Stimulated activated CD4-positive, alpha-beta T cell treated with anti-CD3 and anti-CD28 coated beads, Interleukin-12 subunit alpha, Interleukin-12 subunit beta, amount 100 ng/mL, for 4 hours (primary cell): ENCODE measurements around the gene GLDN.
"Not testable (repeated sequence)": the region's sequence is repeated elsewhere in the genome, so short reads cannot be mapped to it uniquely, and the experiment has no call there.

Experiments
- DNase-seq: peaks from one replicate; pipeline ENCODE4 v3.0.0-alpha.2; 2020

GLDN gene

DNA sequence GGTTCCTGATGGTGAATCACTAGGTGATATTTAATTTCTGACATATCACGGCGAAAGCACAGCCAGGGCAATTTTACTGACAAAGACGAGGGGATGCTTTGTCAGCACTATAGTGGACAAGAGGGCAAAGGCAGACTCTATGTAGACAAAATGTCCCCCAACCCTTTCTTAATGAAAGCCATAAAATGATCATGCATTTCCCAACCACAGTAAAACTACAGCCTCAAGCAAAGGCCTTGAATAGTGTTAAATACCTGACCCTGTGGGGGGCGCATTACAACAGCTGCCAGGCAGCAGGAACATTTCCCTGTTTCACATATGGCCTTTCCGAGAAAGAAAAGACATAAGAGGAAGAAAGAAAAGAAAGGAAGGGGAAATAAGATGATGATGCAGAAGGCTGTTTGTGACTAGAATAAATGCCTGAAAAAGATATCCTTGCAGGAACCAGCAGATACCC lies 49.5 kb downstream of the GLDN start:
- no peak for DNase-seq

- DNase-seq: no peak
These were observed 55.5 kb downstream of the GLDN start for GRCh38 chr15:51396921-51397320.

DNA sequence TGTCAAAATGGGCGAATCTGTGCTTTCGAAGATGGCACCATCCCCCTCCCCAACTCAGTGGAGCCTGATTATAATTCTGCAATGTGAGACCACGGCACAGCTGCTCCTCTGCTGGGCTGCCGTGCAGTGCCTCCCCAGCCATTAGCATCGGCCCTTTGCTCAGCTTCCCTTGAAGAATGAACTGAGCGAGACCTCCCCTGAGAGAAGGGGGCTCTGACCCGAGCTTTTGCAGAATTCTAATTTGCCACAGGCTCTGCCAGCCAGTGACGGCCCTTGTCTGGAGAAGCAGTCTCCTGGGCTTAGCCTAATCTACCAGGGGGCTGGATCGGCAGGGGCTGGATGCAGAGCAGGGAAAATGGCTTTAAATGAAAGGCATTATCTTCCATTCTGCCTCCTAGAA lies 57.2 kb downstream of the GLDN start:
- DNase-seq: no peak

DNA sequence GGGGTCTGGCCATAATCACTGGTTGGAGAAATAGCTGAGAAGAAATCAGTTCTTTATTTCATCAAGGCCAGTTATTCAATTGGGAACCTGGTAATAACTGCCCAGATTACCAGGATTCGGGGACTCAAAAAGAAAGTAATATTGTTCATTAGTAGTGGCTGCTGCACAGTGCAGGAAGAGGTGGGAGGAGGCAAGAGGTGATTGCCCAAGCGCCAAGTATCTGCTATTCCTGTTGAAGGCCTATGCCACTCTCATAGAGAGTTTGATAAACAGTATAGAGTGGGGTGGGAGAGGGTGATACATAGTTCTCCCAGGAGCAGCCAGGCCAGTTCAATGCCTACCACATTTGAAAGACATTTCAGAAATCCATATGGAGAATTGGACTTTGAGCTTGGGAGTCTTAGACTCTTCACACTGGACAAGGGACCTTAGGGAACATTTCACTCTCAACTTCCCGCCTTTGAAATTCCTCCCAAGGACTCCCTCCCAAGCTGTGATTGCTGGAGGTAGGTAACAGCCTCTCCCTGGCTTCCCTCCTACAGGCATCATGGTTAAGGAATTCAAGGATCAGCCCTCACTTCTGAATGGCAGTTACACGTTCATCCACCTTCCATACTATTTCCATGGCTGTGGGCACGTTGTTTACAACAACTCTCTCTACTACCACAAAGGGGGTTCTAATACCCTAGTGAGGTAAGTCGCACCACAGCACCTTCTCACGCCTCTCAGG lies 59.8 kb downstream of the GLDN start:
- DNase-seq: no peak

GRCh38 chr15:51401872-51402517 lies 60.5 kb downstream of the GLDN start:
- DNase-seq: no peak

- DNase-seq: no peak
These were observed 61.8 kb downstream of the GLDN start for GRCh38 chr15:51403072-51403878.

GRCh38 chr15:51403946-51404695 lies 62.7 kb downstream of the GLDN start:
- no peak for DNase-seq

DNA sequence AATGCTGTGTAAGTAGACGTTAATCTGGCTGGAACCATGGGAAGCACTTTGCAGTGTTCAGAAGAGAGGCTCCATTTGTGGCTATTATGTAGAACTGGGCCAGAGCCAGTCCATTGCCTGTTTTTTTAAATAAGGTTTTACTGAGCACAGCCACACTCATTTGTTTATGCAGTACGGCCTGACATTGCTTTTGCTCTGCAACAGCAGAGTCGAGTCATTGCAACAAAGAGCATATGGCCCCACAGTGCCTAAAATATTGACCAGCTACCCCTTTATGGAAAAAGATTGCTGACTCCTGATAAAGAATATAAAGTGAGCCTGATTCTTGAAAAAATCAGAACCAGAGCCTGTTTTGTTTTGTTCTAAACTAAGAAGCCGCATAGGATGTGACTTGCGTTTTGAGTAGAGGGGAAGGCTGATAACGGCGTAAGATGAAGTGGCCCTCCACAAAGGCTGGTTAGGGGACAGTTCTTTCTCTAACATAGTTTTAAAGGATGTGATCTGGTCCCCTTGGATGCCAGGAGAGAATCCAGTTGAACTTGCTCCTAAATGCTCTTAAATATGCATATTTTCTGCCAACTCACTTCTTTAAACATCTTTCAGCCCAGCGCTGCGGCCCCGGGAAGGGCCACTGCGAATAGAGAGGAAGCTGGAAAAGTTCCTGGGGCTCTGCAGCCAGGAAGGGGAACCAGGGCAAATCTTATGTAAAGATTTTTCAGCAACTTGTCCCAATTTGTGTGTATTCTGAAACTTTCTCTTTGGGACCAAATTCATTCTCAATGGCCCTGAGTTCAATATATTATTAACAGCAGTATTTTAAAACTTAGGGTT lies 64.5 kb downstream of the GLDN start:
- DNase-seq: no peak

GRCh38 chr15:51414256-51414860 lies 72.9 kb downstream of the GLDN start:
- DNase-seq: no peak

GRCh38 chr15:51416129-51416528 lies 74.7 kb downstream of the GLDN start:
- DNase-seq: no peak

DNA sequence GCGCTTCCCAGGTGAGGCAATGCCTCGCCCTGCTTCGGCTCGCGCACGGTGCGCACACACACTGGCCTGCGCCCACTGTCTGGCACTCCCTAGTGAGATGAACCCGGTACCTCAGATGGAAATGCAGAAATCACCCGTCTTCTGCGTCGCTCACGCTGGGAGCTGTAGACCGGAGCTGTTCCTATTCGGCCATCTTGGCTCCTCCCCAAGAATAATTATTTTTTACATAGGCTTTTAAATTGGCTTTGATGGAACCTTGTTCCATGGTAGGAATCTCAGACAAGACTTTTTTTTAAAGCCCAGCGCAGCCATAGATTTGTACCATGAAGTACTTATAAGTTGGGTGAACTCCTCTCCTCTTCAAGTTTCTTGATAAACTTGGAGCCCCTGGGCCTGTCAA lies 81.6 kb downstream of the GLDN start:
- not testable (repeated sequence) for DNase-seq

DNA sequence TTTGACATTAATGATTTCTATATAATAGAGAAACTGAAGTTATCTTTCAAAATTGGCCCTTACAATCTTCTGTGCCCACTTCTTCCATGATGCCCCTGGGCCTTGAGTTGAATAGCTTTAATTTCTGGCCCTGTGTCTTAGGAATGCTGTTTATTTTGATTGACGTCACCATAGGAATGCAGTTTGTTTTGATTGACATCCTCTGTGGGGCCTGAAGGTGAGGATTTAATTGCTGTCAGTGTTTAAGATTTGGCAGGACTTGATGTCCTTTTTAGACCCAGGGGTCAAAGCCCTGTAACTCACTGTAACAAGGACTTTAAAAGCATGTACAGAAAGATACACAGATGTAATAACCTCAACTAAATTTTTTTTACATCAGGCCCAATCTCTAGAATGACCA lies 83.3 kb downstream of the GLDN start:
- DNase-seq: no peak

DNA sequence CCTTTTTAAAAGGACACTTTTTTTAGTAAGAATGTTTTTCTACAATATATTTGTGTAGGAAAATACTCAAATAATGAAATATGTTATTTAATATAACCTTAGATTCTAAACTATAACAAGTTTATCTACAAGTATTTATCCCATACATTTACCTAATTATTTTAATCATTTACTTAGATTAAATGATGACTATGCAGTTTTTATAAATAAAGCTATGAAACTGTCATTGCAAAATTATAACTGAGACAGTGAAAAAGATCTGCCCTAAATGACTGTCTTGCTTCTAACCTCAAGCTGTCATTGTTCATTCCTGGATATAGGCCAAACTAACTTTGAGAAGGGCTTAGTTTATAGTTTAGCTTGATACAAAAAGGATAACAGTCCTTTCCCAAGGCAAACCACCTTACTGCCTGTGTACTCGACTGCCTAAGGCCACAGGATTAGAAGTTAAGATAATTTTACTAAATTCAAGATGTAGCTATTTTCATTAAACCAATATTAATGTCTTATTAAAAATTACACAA lies 84.1 kb downstream of the GLDN start:
- no peak for DNase-seq

GRCh38 chr15:51438526-51438925 lies 97.1 kb downstream of the GLDN start:
- DNase-seq: no peak

DNA sequence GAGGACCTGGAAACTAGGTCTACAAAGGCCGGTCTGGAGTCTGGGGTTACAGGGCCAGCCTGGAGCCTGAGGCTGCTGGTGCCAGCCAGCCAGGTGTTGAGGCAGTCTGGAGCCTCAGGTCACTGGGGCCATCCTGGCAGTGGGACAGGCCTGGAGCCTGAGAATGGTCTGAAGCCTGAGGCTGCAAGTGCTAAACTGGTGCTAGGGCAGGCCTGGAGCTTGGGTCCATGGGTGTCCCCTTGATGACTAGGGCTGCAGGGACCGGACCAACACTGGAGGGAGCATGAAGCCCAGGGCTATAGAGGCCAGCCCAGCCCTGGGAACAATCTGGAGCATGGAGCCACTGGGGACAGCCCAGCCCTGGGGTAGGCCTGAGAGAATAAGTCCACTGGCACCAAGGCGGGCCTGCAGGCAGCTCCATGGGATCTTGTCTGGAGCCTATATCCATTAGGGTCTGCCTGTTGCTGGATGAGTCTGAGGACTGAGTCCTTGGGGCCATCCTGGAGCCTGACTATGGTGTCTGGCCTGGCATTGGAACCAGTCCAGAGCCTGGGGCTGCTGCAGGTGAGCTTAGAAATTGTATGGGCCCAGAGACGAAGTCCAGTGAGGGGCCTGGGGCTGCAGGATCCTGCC lies 101.9 kb downstream of the GLDN start:
- no peak for DNase-seq

GRCh38 chr15:51444112-51444511 lies 102.7 kb downstream of the GLDN start:
- no peak for DNase-seq

DNA sequence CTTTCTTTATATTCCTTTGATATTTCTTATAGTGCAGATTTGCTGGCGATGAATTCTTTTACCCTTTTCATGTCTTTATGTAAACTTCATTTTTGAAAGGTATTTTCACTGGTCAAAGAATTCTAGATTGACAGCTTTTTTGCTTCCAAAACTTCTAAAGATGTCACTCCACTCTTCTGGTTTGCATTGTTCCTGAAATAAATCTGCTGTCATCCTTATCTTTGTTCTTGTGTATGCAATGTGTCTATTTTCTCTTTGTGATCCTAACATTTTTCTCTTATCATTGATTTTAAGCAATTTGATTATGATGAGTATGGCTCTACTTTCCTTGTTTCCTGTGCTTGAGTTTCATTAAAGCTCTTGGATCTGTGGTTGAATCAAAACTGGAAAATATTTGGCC lies 103.4 kb downstream of the GLDN start:
- DNase-seq: no peak

- DNase-seq: not testable (repeated sequence)
These were observed 104.7 kb downstream of the GLDN start for GRCh38 chr15:51446029-51446744.

GRCh38 chr15:51447855-51448621 lies 106.6 kb downstream of the GLDN start:
- DNase-seq: no peak
